GM23338 (cell line): ENCODE measurements around the gene SNX32. TPM values are rescaled to one million over a fixed set of nuclear protein-coding genes. Genes with fewer than 3 reads are reported as not detected.
A peak's percentile ranks its signal among the peaks of the same experiment; 100 is the strongest.

Experiments
- ATAC-seq: fragments of 200-7000 bp; cut with Tn5 transposase; 3 replicates; pipeline ENCODE4 v1.9.1; 2020
- DNase-seq: peaks from one replicate; pipeline ENCODE4 v3.0.0-alpha.2; 2015; ENCODE audit warnings: low spot score
- H2AFZ ChIP-seq: fragments of 200-600 bp; sonication (generic); 2 replicates; pipeline ENCODE4 v1.8.0; 2016; ENCODE audit warnings: antibody characterized with exemption, mild to moderate bottlenecking, moderate library complexity
- H3F3A ChIP-seq: fragments of 200-600 bp; sonication (generic); replicated peaks from 2 replicates; pipeline ENCODE4 v1.8.0; 2017; ENCODE audit warnings: antibody characterized with exemption, mixed run types, low read depth
- H3K27ac ChIP-seq: fragments of 200-600 bp; sonication (generic); 2 replicates; pipeline ENCODE4 v1.6.1; 2016; ENCODE audit warnings: low read depth
- H3K27me3 ChIP-seq: fragments of 200-600 bp; sonication (generic); 2 replicates; pipeline ENCODE4 v1.8.0; 2016; ENCODE audit warnings: mild to moderate bottlenecking, mixed run types, moderate library complexity; ENCODE audit not compliant: insufficient read depth
- H3K36me3 ChIP-seq: fragments of 200-600 bp; sonication (generic); 2 replicates; pipeline ENCODE4 v1.8.0; 2016; ENCODE audit warnings: mild to moderate bottlenecking; ENCODE audit not compliant: insufficient read depth
- H3K4me1 ChIP-seq: fragments of 200-600 bp; sonication (generic); 2 replicates; pipeline ENCODE4 v1.8.0; 2016; ENCODE audit warnings: mild to moderate bottlenecking, moderate library complexity; ENCODE audit not compliant: insufficient read depth
- H3K4me2 ChIP-seq: fragments of 200-600 bp; sonication (generic); 2 replicates; pipeline ENCODE4 v1.7.1; 2017; ENCODE audit warnings: mixed run types
- H3K4me3 ChIP-seq: fragments of 200-600 bp; sonication (generic); 2 replicates; pipeline ENCODE4 v1.6.1; 2016; ENCODE audit warnings: mixed run types
- H3K79me2 ChIP-seq: fragments of 200-600 bp; sonication (generic); replicated peaks from 2 replicates; pipeline ENCODE4 v1.8.0; 2017; ENCODE audit warnings: mild to moderate bottlenecking; ENCODE audit not compliant: insufficient read depth
- H3K9me2 ChIP-seq: fragments of 200-600 bp; sonication (generic); 2 replicates; pipeline ENCODE4 v1.8.0; 2017; ENCODE audit not compliant: insufficient read depth
- H4K20me1 ChIP-seq: fragments of 200-600 bp; sonication (generic); replicated peaks from 2 replicates; pipeline ENCODE4 v1.8.0; 2017; ENCODE audit warnings: mild to moderate bottlenecking; ENCODE audit not compliant: insufficient read depth
- H3K27ac Mint-ChIP-seq: 2 replicates; pipeline ENCODE4 v1.8.0; 2020; ENCODE audit warnings: inconsistent platforms, mild to moderate bottlenecking, moderate library complexity, mixed read lengths
- H3K27me3 Mint-ChIP-seq: 3 replicates; pipeline ENCODE4 v1.8.0; 2022; ENCODE audit warnings: low read depth, mild to moderate bottlenecking, moderate library complexity, mixed read lengths, inconsistent platforms; ENCODE audit not compliant: insufficient read depth, poor library complexity
- H3K36me3 Mint-ChIP-seq: 3 replicates; pipeline ENCODE4 v1.8.0; 2021; ENCODE audit warnings: low read depth, mild to moderate bottlenecking, inconsistent platforms, moderate library complexity, mixed read lengths
- H3K4me1 Mint-ChIP-seq: 3 replicates; pipeline ENCODE4 v1.8.0; 2020; ENCODE audit warnings: mild to moderate bottlenecking, inconsistent platforms, mixed read lengths
- H3K4me3 Mint-ChIP-seq: 3 replicates; pipeline ENCODE4 v1.8.0; 2021; ENCODE audit warnings: moderate library complexity, mild to moderate bottlenecking, inconsistent platforms, mixed read lengths
- H3K9me3 Mint-ChIP-seq: 3 replicates; pipeline ENCODE4 v1.8.0; 2020; ENCODE audit warnings: moderate library complexity, mild to moderate bottlenecking, inconsistent platforms, mixed read lengths
- CREB1 ChIP-seq: fragments of 250-450 bp; sonication (Bioruptor Pico); IDR thresholded peaks from 2 replicates; pipeline ENCODE4 v1.5.0; 2020; ENCODE audit warnings: low read depth, mild to moderate bottlenecking, moderate library complexity
- EZH2phosphoT487 ChIP-seq: fragments of 200-600 bp; sonication (generic); IDR thresholded peaks from one replicate; pipeline ENCODE4 v1.8.1; 2018; ENCODE audit warnings: antibody characterized with exemption; ENCODE audit not compliant: unreplicated experiment
- JUNB ChIP-seq: IDR thresholded peaks from one replicate; pipeline ENCODE4 v1.6.1; 2016; ENCODE audit warnings: antibody characterized with exemption; ENCODE audit not compliant: unreplicated experiment
- POLR2AphosphoS5 ChIP-seq: IDR thresholded peaks from 2 replicates; pipeline ENCODE4 v1.6.1; 2016; ENCODE audit warnings: antibody characterized with exemption, low read depth
- STAT1 ChIP-seq: IDR thresholded peaks from one replicate; pipeline ENCODE4 v1.6.1; 2016; ENCODE audit warnings: antibody characterized with exemption; ENCODE audit not compliant: unreplicated experiment
- ZNF114 ChIP-seq: fragments of 250-450 bp; sonication (Bioruptor Pico); IDR thresholded peaks from 2 replicates; pipeline ENCODE4 v1.5.0; 2020; ENCODE audit warnings: mild to moderate bottlenecking, moderate library complexity
- polyA plus RNA-seq: library from polyadenylated mRNA; unstranded; fragments of >200 nt; fragmentation: Nextera tagmentation; extraction: Ambion mirVana; gene quantifications from 2 replicates; pipeline ENCODE4 v1.2.1, GENCODE V29; 2016
- total RNA-seq: library from RNA; depleted of rRNA; stranded (reverse); fragments of >200 nt; shearing (Covaris generic); gene quantifications from 2 replicates; pipeline ENCODE4 v1.2.3, GENCODE V29; 2014
- TF ChIP-seq, protein P1 (sequence below), 2 experiments: fragments of 200-600 bp in 1 of 2; sonication (generic) in 1 of 2; conservative IDR thresholded peaks; 2 replicates each; pipeline versions ENCODE4 v1.5.1 to v1.6.1; 2016 to 2017; ENCODE audit warnings: antibody characterized with exemption in 2 of 2, low read depth in 2 of 2, mild to moderate bottlenecking in 2 of 2, moderate library complexity in 1 of 2
- TF ChIP-seq, protein P2 (sequence below): IDR thresholded peaks from one replicate; pipeline ENCODE4 v1.6.1; 2018; ENCODE audit warnings: antibody characterized with exemption; ENCODE audit not compliant: unreplicated experiment

SNX32 gene
- total and polyA plus RNA-seq, 2 experiments from 2014 or later, result 0.49 to 1.2 TPM

DNA sequence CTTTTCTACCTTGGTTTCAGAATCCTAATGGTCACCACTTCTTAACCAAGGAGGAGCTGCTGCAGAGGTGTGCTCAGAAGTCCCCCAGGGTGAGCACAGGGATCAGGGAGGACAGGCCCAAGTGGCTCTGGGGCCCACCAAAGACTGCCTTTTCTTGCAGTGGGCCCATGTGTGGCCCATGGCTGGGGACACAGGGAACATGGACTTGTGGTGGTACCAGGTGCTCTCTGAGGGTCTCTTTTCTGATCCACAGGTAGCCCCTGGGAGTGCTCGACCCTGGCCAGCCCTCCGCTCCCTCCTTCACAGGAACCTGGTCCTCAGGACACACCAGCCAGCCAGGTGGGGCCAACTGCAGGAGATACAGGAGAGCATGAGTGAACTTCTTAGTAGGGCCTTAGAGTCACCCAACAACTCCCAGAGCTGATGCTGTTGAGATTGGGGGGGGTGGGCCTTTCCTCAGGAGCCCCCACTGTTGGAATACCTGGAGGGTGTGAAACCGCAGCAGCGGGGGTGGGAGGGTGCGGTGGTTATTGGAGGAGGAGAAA lies 28.5 kb downstream of the SNX32 start:
- Histone ChIP-seq H2AFZ (no peak overlapping the region), H3K36me3 (peaks cover 4% of the 10 kb centered on the region; the same call in 1 of the 2 replicates), H3K4me1 (peaks cover 8% of the 10 kb centered on the region; the same call in 1 of the 2 replicates), H3K4me3 (no peak overlapping the region), H4K20me1 (peaks cover 6% of the 10 kb centered on the region; the same call in 1 of the 2 replicates), H3K27ac (no peak overlapping the region), H3K4me2 (no peak overlapping the region), H3K9me2 (no peaks in the 10 kb centered on the region), H3F3A (peaks cover 27% of the 10 kb centered on the region), H3K27me3 (no peaks in the 10 kb centered on the region), H3K79me2 (peaks cover 14% of the 10 kb centered on the region)
- DNase-seq (no peak), ATAC-seq (no peak)
- peaks cover 4% of the 10 kb centered on the region; the same call in 2 of the 3 replicates for H3K9me3 Mint-ChIP-seq
- peaks cover 14% of the 10 kb centered on the region for H3K4me1 Mint-ChIP-seq
- H3K27ac Mint-ChIP-seq, result no peak overlapping the region
- peak overlapping the region; percentile 91 for H3K4me3 Mint-ChIP-seq
- TF ChIP-seq, protein P1, sequence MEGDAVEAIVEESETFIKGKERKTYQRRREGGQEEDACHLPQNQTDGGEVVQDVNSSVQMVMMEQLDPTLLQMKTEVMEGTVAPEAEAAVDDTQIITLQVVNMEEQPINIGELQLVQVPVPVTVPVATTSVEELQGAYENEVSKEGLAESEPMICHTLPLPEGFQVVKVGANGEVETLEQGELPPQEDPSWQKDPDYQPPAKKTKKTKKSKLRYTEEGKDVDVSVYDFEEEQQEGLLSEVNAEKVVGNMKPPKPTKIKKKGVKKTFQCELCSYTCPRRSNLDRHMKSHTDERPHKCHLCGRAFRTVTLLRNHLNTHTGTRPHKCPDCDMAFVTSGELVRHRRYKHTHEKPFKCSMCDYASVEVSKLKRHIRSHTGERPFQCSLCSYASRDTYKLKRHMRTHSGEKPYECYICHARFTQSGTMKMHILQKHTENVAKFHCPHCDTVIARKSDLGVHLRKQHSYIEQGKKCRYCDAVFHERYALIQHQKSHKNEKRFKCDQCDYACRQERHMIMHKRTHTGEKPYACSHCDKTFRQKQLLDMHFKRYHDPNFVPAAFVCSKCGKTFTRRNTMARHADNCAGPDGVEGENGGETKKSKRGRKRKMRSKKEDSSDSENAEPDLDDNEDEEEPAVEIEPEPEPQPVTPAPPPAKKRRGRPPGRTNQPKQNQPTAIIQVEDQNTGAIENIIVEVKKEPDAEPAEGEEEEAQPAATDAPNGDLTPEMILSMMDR (conservative IDR thresholded peaks at IDR 0.05; ENCODE audit: low read depth in 2 of 2), result no peak
- no peak for TF ChIP-seq POLR2AphosphoS5
- TF ChIP-seq JUNB, result no peak
- no peak for TF ChIP-seq ZNF114
- no peak for TF ChIP-seq STAT1
- TF ChIP-seq, protein P2, sequence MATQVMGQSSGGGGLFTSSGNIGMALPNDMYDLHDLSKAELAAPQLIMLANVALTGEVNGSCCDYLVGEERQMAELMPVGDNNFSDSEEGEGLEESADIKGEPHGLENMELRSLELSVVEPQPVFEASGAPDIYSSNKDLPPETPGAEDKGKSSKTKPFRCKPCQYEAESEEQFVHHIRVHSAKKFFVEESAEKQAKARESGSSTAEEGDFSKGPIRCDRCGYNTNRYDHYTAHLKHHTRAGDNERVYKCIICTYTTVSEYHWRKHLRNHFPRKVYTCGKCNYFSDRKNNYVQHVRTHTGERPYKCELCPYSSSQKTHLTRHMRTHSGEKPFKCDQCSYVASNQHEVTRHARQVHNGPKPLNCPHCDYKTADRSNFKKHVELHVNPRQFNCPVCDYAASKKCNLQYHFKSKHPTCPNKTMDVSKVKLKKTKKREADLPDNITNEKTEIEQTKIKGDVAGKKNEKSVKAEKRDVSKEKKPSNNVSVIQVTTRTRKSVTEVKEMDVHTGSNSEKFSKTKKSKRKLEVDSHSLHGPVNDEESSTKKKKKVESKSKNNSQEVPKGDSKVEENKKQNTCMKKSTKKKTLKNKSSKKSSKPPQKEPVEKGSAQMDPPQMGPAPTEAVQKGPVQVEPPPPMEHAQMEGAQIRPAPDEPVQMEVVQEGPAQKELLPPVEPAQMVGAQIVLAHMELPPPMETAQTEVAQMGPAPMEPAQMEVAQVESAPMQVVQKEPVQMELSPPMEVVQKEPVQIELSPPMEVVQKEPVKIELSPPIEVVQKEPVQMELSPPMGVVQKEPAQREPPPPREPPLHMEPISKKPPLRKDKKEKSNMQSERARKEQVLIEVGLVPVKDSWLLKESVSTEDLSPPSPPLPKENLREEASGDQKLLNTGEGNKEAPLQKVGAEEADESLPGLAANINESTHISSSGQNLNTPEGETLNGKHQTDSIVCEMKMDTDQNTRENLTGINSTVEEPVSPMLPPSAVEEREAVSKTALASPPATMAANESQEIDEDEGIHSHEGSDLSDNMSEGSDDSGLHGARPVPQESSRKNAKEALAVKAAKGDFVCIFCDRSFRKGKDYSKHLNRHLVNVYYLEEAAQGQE, result no peak
- no peak for TF ChIP-seq EZH2phosphoT487
- no peak for TF ChIP-seq CREB1 (CRISPR knock-in tag)
- peaks cover 39% of the 10 kb centered on the region for H3K36me3 Mint-ChIP-seq
- H3K27me3 Mint-ChIP-seq, result peaks cover 23% of the 10 kb centered on the region
